ENCODE results near the gene DDX3X.
"Not testable (repeated sequence)": the region's sequence is repeated elsewhere in the genome, so short reads cannot be mapped to it uniquely, and the experiment has no call there.

Gene DDX3X

DNA sequence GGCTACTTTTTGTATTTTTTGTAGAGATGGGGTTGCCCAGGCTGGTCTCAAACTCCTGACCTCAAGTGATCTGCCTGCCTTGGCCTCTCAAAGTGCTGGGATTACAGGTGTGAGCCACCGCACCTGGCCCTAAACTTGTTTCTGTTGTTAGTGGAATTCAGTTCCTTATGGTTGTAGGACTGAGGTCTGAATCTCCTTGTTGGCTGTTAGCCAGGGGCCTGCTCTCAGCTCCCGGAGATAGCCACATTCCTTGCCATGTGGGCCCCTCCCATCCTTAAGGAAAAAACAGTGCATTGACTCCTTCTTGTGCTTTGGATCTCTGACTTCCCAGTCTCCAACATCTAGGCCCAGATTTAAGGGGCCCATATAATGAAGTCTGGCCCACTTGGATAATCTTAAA is 63.8 kb downstream of the DDX3X start:
- DNase-seq (ENCODE audit: low read depth): no peak
- H3K4me3 ChIP-seq (ENCODE audit: low read depth, low read length): no peak overlapping the region

DNA sequence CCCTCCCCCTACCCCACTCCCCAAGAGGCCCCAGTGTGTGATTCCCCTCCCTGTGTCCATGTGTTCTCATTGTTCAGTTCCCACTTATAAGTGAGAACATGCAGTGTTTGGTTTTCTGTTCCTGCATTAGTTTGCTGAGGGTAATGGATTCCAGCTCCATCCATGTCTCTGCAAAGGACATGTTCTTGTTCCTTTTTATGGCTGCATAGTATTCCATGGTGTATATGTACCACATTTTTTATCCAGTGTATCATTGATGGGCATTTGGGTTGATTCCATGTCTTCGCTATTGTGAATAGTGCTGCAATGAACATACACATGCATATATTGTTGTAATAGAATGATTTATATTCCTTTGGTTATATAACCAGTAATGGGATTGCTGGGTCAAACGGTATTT is 68.6 kb downstream of the DDX3X start:
- H3K4me3 ChIP-seq (ENCODE audit: low read depth, low read length); DNase-seq (ENCODE audit: low read depth): not testable (repeated sequence)

DNA sequence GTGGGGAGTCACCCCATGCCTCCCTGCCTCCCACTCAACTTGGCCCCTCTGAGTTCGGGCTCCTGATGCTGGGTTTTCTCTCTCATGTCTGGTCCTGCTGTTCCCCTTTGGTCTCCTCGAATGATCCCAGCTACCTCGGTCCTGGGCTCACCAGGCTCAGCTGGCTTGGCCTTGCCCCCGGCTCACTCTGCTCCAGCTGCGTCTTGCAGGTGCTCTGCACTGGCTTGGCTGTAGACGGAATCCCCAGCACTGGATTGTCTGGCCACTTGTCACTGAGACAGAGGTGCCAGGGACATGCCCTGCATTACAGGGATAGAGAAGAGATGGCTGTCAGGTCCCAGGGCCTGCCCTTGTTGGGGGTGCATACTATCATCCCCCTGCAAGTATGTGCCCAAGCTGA is 71.6 kb downstream of the DDX3X start:
- no peak for DNase-seq (ENCODE audit: low read depth)
- no peak overlapping the region for H3K4me3 ChIP-seq (ENCODE audit: low read depth, low read length)

DNA sequence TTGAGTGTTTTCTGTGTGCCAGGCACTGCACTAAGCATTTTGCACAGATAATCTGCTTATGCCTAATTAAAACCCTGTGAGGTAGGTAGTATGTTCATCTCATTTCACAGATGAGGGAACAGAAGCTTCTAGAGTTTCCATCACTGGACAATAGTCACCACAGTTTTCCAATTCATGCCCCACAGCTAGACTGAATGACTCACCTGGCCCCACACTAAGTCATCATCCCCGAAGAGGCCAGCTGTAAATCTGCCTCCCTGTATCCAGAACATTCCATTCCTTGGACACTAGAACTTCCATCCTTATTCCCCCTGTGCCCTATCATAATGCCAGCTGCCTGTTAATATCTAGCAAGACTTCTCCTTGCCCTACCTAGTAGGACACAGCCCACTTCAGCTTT is 72.2 kb downstream of the DDX3X start:
- no peak for DNase-seq (ENCODE audit: low read depth)
- H3K4me3 ChIP-seq (ENCODE audit: low read depth, low read length): no peak overlapping the region

DNA sequence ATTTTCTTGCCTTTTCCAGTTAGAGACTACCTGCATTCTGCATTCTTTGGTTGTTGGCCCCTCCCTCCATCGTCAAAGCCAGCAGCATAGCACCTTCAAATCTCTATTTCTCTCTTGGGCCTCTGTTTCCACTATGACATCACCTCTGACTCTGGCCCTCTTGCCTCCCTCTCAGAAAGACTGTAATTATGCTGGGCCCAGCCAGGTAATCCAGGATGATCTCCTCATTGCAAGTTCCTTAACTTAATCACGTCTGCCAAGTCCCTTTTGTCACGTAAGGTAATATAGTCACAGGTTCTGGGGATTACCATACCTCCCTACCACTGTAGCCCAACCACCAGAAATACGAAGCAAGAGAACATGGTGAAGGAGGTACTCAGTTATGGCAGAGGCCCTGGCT is 73.9 kb downstream of the DDX3X start:
- no peak for DNase-seq (ENCODE audit: low read depth)

DNA sequence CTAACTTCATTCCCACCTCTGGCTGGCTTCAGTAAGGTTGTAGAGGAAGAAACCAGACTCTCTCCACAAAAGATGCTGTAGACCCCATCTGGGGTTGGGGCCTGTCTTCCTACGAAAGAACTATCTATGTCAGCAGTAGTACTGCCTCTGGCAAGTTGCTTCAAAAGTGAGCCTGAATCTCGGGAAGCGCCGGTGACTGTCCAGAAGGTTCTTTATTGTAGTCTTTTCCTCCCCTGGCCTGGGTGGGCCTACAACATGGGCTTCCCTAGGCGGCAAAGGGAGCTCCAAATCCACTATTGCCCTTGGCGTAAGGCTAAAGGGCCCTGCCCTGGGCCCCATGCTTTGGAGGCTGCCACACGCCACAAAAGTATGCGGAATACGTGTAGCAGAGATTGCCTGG is 74.6 kb downstream of the DDX3X start:
- no peak for DNase-seq (ENCODE audit: low read depth)
- H3K4me3 ChIP-seq (ENCODE audit: low read depth, low read length): no peak overlapping the region

More for the DNA sequence above, 73.9 kb downstream of the DDX3X start:
- H3K4me3 ChIP-seq (ENCODE audit: low read depth, low read length): no peak overlapping the region

DNA sequence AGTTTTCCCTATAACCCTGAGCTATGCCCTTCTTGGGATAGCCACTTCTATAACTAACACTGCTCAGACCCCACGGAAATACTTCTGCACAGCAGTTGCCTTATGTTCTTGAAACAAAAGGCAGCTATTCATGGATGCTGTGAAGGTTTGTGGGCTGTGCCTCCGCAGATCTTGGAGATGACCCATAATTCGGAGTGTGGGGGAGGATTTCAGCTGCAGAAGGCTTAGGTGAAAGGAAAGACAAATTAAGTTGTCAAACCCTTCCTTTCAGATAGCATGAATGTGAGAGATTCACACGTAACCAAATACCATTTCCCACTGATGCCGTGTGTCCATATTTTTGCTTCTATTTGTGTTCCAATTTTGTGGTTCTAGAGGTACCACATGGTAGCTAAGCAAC is 75.0 kb downstream of the DDX3X start:
- no peak overlapping the region for H3K4me3 ChIP-seq (ENCODE audit: low read depth, low read length)
- DNase-seq (ENCODE audit: low read depth): no peak

DNA sequence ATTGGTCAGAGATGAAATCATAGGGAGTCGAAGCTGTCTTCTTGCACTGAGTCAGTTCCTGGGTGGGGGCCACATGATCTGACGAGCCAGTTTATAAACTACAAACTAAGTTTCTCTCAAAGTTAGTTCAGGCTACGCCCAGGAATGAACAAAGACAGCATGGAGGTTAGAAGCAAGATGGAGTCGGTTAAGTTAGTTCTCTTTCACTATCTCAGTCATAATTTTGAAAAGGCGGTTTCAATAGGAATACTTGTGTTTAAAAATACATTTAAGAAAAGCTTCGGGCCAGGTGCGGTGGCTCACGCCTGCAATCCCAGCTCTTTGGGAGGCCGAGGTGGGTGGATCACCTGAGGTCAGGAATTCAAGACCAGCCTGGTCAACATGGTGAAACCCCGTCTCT is 77.3 kb downstream of the DDX3X start:
- DNase-seq (ENCODE audit: low read depth); H3K4me3 ChIP-seq (ENCODE audit: low read depth, low read length): not testable (repeated sequence)

DNA sequence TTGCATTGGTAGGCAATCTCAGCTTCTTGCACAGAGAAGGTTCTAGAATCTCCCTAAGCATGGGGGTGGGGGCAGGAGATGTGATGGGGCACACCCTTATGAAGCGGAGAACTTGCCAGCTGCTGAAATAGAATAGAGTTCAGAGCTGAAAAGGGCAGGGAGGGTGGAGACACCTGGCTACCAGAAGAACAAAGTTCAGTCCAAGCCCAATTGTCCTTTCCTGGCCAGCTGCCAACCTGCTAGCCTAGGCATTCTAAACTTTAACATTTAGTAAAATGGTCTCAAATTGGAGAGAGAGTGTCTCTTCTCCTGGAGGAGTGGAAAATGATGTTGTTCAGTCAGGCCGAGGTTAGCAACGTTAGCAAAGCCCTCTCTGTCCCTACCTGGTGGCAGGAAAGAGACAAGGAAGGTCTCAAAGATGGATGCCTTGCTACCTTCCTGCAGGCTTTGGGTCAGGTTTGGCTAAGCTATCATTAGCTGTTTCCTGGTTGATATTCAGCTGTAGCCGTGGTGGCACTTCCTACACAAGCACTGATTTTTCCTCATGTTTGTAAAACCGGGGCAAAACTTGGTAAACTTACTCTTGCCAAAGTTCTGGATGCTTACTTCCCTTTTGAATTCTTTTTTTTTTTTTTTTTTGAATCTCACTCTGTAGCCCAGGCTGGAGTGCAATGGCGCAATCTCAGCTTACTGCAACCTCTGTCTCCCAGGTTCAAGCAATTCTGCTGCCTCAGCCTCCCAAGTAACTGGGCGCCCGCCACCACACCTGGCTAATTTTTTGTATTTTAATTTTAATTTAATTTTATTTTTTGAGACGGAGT is 78.5 kb downstream of the DDX3X start:
- no peak for DNase-seq (ENCODE audit: low read depth)
- H3K4me3 ChIP-seq (ENCODE audit: low read depth, low read length): no peak overlapping the region
